GM10266 (cell line): ENCODE results near the gene C2orf80.

Experiments used
- DNase-seq: peaks from one replicate; pipeline ENCODE4 v3.0.0; 2012; ENCODE audit errors: extremely low spot score
- CTCF ChIP-seq: IDR thresholded peaks from 2 replicates; pipeline ENCODE4 v1.5.1; 2012; ENCODE audit warnings: mild to moderate bottlenecking, low read depth; ENCODE audit not compliant: control insufficient read depth, insufficient read depth; ENCODE audit errors: missing control alignments

The C2orf80 gene

GRCh38 chr2:208153156-208153555 lies 36.7 kb downstream of the C2orf80 start:
- DNase-seq: no peak
- TF ChIP-seq CTCF: no peak

GRCh38 chr2:208150956-208151355 lies 38.9 kb downstream of the C2orf80 start:
- DNase-seq: no peak
- TF ChIP-seq CTCF: no peak

GRCh38 chr2:208150094-208150493 lies 39.7 kb downstream of the C2orf80 start:
- no peak for DNase-seq
- TF ChIP-seq CTCF: no peak

- TF ChIP-seq CTCF: no peak
These were observed 41.0 kb downstream of the C2orf80 start for GRCh38 chr2:208148803-208149202.

GRCh38 chr2:208147759-208148158 lies 42.1 kb downstream of the C2orf80 start:
- no peak for DNase-seq
- no peak for TF ChIP-seq CTCF

More at GRCh38 chr2:208148803-208149202, 41.0 kb downstream of the C2orf80 start:
- no peak for DNase-seq

GRCh38 chr2:208147008-208147407 lies 42.8 kb downstream of the C2orf80 start:
- no peak for DNase-seq
- no peak for TF ChIP-seq CTCF

- TF ChIP-seq CTCF: no peak
- DNase-seq: no peak
These were observed 43.8 kb downstream of the C2orf80 start, which contains the start of gene CRYGB for GRCh38 chr2:208146006-208146405. TSS of gene CRYGB (minus strand) at chr2:208146158. CDS start at chr2:208146120, 38 bp downstream.
